ENCODE data around the gene NUBPL. TPM values are rescaled to one million over a fixed set of nuclear protein-coding genes. Genes with fewer than 3 reads are reported as not detected.

Gene NUBPL
- total RNA-seq, 4 donors from 2014 or later: 5.7 to 9.2 (median 7.2) TPM

DNA sequence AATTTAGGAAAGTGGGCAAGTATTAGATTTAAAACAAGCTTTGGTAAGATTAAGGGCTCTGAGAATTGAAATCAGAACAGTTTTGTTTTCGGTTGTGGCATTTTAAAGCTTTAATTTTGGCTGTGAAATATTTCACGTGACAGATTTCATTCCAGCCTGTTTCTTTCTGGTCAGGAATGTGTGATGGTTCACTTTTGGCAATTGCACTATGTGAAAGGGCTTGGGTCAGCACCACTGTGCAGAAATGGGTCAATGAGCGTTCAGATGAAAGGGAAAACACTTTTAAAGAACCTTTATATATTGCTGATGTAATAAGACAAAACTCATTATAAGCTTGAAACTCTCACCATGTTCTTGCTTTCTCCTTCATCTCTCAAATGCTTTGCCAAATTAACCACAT is 17.1 kb downstream of the NUBPL start:
- DNase-seq (ENCODE audit: low spot score in 2 of 2): no peak
- 34 to 42% methylated on average over 3 of the region's 3 CpGs for WGBS, 2 donors
- no peak overlapping the region for H3K4me3 ChIP-seq (ENCODE audit: low read depth, poor library complexity, severe bottlenecking)
- TF ChIP-seq, protein P1, sequence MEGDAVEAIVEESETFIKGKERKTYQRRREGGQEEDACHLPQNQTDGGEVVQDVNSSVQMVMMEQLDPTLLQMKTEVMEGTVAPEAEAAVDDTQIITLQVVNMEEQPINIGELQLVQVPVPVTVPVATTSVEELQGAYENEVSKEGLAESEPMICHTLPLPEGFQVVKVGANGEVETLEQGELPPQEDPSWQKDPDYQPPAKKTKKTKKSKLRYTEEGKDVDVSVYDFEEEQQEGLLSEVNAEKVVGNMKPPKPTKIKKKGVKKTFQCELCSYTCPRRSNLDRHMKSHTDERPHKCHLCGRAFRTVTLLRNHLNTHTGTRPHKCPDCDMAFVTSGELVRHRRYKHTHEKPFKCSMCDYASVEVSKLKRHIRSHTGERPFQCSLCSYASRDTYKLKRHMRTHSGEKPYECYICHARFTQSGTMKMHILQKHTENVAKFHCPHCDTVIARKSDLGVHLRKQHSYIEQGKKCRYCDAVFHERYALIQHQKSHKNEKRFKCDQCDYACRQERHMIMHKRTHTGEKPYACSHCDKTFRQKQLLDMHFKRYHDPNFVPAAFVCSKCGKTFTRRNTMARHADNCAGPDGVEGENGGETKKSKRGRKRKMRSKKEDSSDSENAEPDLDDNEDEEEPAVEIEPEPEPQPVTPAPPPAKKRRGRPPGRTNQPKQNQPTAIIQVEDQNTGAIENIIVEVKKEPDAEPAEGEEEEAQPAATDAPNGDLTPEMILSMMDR (IDR thresholded peaks at IDR 0.05): no peak
- no peak for TF ChIP-seq POLR2A (IDR thresholded peaks at IDR 0.05)
- intact Hi-C loops (cut with DNase I; ENCODE audit: low total_unique reads): no loop called here

DNA sequence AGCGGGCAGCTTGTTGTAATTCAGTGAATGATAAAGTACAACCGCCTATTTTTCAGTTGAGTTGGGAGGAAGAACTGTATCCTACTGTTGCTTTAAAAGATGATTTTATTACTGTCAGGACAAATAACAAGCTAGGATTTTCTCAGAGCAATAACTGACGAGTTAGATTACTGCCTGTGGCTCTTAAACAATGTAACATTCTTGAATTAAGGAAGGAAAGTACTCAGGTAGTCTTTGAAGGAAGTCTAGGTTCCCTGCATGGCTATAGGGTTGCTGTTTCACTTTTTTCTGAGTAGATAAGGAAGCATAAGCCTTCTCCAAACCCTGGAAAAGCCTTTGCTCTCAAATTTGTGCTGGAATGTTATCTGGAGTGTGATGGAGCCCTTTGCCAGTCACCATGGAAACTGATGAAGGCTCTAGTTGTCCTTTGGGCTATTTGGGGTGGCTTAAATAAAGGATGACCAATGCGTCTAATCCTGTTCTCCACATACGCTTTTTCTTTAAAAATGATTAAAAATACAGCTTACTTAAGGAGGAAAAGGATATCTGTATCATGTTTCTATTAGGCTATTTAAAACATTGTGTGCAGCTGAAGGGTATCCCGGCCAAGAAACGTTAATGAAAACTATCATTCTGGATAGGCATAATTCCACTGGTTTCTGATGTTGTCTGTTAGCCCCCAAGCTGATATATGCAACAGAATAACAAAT is 17.7 kb downstream of the NUBPL start:
- DNase-seq (ENCODE audit: low spot score in 2 of 2): no peak
- intact Hi-C loops (cut with DNase I; ENCODE audit: low total_unique reads): no loop called here
- TF ChIP-seq, protein P1 (IDR thresholded peaks at IDR 0.05): no peak
- no peak for TF ChIP-seq POLR2A (IDR thresholded peaks at IDR 0.05)
- 54 to 63% methylated on average over 7 of the region's 7 CpGs for WGBS, 2 donors
- H3K4me3 ChIP-seq (ENCODE audit: low read depth, poor library complexity, severe bottlenecking): no peak overlapping the region

DNA sequence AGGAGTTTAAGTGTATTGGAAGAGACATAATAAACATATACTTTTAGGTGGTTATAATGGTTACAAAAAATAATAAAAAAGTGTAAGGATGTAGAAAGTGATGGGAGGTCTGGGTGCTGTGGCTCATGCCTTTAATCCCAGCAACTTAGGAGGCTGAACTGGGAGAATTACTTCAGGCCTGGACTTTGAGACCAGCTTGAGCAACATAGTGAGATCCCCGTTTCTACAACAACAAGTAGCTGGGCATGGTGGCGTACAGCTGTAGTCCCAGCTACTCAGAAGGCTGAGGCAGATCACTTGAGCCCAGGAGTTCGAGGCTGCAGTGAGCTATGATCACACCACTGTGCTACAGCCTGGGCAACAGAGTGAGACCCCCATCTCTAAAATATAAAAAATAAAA is 19.0 kb downstream of the NUBPL start:
- H3K4me3 ChIP-seq (ENCODE audit: low read depth, poor library complexity, severe bottlenecking): no peak overlapping the region
- 93 to 97% methylated on average over 3 of the region's 3 CpGs for WGBS, 2 donors
- TF ChIP-seq, protein P1 (IDR thresholded peaks at IDR 0.05): no peak
- TF ChIP-seq POLR2A (IDR thresholded peaks at IDR 0.05): no peak
- intact Hi-C loops (cut with DNase I; ENCODE audit: low total_unique reads): no loop called here
- DNase-seq (ENCODE audit: low spot score in 2 of 2): no peak

DNA sequence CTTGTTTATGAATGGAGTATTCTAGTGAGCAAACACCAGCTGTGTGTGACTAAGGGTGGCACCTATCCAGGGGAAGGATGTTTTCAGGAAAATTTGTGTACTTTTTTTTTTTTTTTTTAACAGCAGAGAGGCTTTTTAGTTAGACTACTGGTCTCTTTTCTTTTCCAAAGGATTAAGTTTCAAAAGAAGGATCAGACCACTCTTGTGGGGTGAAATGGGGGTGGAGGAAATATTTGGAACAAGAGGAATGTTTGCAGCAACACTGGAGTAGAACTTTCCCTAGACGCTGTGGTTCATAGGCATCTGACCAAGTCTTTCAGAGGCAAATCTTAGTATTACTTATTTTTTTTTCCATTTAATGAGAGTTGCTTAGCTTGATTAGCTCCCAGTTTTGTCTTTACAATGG is 21.1 kb downstream of the NUBPL start:
- WGBS, 2 donors: 44 to 53% methylated on average over 1 of the region's 1 CpG
- DNase-seq (ENCODE audit: low spot score in 2 of 2): no peak
- intact Hi-C loops (cut with DNase I; ENCODE audit: low total_unique reads): no loop called here
- no peak for TF ChIP-seq POLR2A (IDR thresholded peaks at IDR 0.05)
- TF ChIP-seq, protein P1 (IDR thresholded peaks at IDR 0.05): no peak
- no peak overlapping the region for H3K4me3 ChIP-seq (ENCODE audit: low read depth, poor library complexity, severe bottlenecking)

DNA sequence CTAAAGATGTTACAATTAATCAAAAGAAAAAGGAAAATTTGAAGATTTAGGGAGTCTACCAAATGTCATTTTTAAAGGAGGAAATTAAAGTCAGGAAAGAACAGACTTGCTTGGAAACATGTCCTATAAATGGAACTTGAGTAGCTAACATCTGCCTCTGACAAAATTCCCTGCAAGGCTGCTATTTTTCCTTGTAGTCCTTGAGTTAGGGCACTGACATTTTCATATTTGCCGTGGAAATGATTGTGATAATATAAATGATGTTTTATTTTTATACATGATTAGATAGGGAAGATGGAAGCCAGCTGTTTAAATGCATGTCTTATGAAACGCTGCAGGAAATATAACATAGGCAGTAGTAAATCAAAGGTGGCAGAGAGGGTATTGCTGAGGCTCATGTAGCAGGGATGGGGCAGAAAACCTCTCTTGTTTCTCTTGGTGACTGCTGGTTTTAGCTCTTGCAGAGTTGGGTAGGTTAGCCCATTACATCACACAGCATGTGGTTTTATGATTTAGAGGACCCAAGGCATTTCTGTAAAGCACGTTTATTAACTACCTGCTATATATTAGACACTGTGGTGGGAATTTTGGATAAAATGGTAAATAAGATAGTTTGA is 21.7 kb downstream of the NUBPL start:
- 54 to 55% methylated on average over 3 of the region's 3 CpGs for WGBS, 2 donors
- DNase-seq (ENCODE audit: low spot score in 2 of 2): no peak
- intact Hi-C loops (cut with DNase I; ENCODE audit: low total_unique reads): no loop called here
- TF ChIP-seq POLR2A (IDR thresholded peaks at IDR 0.05): no peak
- TF ChIP-seq, protein P1 (IDR thresholded peaks at IDR 0.05): no peak
- H3K4me3 ChIP-seq (ENCODE audit: low read depth, poor library complexity, severe bottlenecking): no peak overlapping the region

Data from lower leg skin (tissue), 4 donors.